Duodenal mucosa (tissue), 2 donors: Measurements from ENCODE around the gene SMAP1.

Experiments used
- H3K27ac ChIP-seq: one replicate; pipeline ENCODE4 v1.7.0; 2013; ENCODE audit warnings: low read depth, low read length
- H3K27me3 ChIP-seq, 2 donors: one replicate each; pipeline ENCODE4 v1.7.0; 2013; ENCODE audit warnings: low read length in 2 of 2, control low read depth in 1 of 2; ENCODE audit not compliant: insufficient read depth in 2 of 2, control insufficient read depth in 1 of 2
- H3K36me3 ChIP-seq, 2 donors: one replicate each; pipeline ENCODE4 v1.7.0; 2013; ENCODE audit warnings: low read length in 2 of 2, control low read depth in 1 of 2; ENCODE audit not compliant: insufficient read depth in 2 of 2, control insufficient read depth in 1 of 2
- H3K4me1 ChIP-seq, 2 donors: one replicate each; pipeline ENCODE4 v1.7.0; 2013; ENCODE audit warnings: low read length in 2 of 2, control low read depth in 1 of 2; ENCODE audit not compliant: insufficient read depth in 2 of 2, control insufficient read depth in 1 of 2
- H3K4me3 ChIP-seq, 2 donors: one replicate each; pipeline ENCODE4 v1.7.0; 2013; ENCODE audit warnings: low read length in 2 of 2, low read depth in 1 of 2
- H3K9ac ChIP-seq, 2 donors: one replicate each; pipeline ENCODE4 v1.7.0; 2013; ENCODE audit warnings: low read length in 2 of 2, low read depth in 1 of 2
- H3K9me3 ChIP-seq, 2 donors: one replicate each; pipeline ENCODE4 v1.7.0; 2013; ENCODE audit warnings: low read length in 2 of 2, control low read depth in 1 of 2; ENCODE audit not compliant: control insufficient read depth in 1 of 2

The SMAP1 gene

GRCh38 chr6:70874181-70874913 lies 206.7 kb downstream of the SMAP1 start:
- no peak overlapping the region for H3K9ac ChIP-seq
- H3K4me1 ChIP-seq: no peaks in the 10 kb centered on the region
- no peaks in the 10 kb centered on the region for H3K27me3 ChIP-seq
- peaks cover 0 to 16% of the 10 kb centered on the region in 2 donors for H3K9me3 ChIP-seq
- H3K27ac ChIP-seq: no peak overlapping the region
- no peaks in the 10 kb centered on the region for H3K36me3 ChIP-seq
- no peak overlapping the region for H3K4me3 ChIP-seq

GRCh38 chr6:70879496-70879895 lies 211.8 kb downstream of the SMAP1 start:
- Histone ChIP-seq H3K36me3 (no peaks in the 10 kb centered on the region), H3K9ac (no peak overlapping the region), H3K27ac (no peak overlapping the region), H3K4me3 (no peak overlapping the region), H3K4me1 (no peaks in the 10 kb centered on the region), H3K27me3 (no peaks in the 10 kb centered on the region), H3K9me3 (no peaks in the 10 kb centered on the region)

GRCh38 chr6:70884074-70884983 lies 216.6 kb downstream of the SMAP1 start:
- Histone ChIP-seq H3K4me1 (no peaks in the 10 kb centered on the region), H3K9ac (no peak overlapping the region), H3K27me3 (no peaks in the 10 kb centered on the region), H3K27ac (no peak overlapping the region), H3K9me3 (no peaks in the 10 kb centered on the region), H3K4me3 (no peak overlapping the region), H3K36me3 (no peaks in the 10 kb centered on the region)

- Histone ChIP-seq H3K9ac (no peak overlapping the region), H3K4me1 (no peaks in the 10 kb centered on the region), H3K4me3 (no peak overlapping the region), H3K36me3 (no peaks in the 10 kb centered on the region), H3K27me3 (no peaks in the 10 kb centered on the region), H3K9me3 (no peaks in the 10 kb centered on the region), H3K27ac (no peak overlapping the region)
These were observed 218.4 kb downstream of the SMAP1 start for GRCh38 chr6:70886071-70886470.

GRCh38 chr6:70886661-70887060 lies 219.0 kb downstream of the SMAP1 start:
- H3K4me3 ChIP-seq: no peak overlapping the region
- no peak overlapping the region for H3K27ac ChIP-seq
- no peaks in the 10 kb centered on the region for H3K36me3 ChIP-seq
- H3K9ac ChIP-seq: no peak overlapping the region
- no peaks in the 10 kb centered on the region for H3K27me3 ChIP-seq
- no peaks in the 10 kb centered on the region for H3K9me3 ChIP-seq
- no peaks in the 10 kb centered on the region for H3K4me1 ChIP-seq

GRCh38 chr6:70889270-70889669 lies 221.6 kb downstream of the SMAP1 start:
- H3K9me3 ChIP-seq: no peaks in the 10 kb centered on the region
- no peaks in the 10 kb centered on the region for H3K4me1 ChIP-seq
- no peaks in the 10 kb centered on the region for H3K36me3 ChIP-seq
- no peak overlapping the region for H3K4me3 ChIP-seq
- no peak overlapping the region for H3K9ac ChIP-seq
- H3K27ac ChIP-seq: no peak overlapping the region
- H3K27me3 ChIP-seq: no peaks in the 10 kb centered on the region

- no peaks in the 10 kb centered on the region for H3K9me3 ChIP-seq
These were observed 226.3 kb downstream of the SMAP1 start for GRCh38 chr6:70894001-70894400.

GRCh38 chr6:70900047-70900446 lies 232.4 kb downstream of the SMAP1 start:
- no peak overlapping the region for H3K9ac ChIP-seq
- no peak overlapping the region for H3K27ac ChIP-seq
- H3K36me3 ChIP-seq: no peaks in the 10 kb centered on the region
- H3K27me3 ChIP-seq: peaks cover 2 to 4% of the 10 kb centered on the region in 2 donors
- no peaks in the 10 kb centered on the region for H3K4me1 ChIP-seq
- no peaks in the 10 kb centered on the region for H3K9me3 ChIP-seq
- H3K4me3 ChIP-seq: no peak overlapping the region

More at GRCh38 chr6:70894001-70894400, 226.3 kb downstream of the SMAP1 start:
- no peaks in the 10 kb centered on the region for H3K36me3 ChIP-seq
- no peak overlapping the region for H3K9ac ChIP-seq
- H3K27me3 ChIP-seq: no peaks in the 10 kb centered on the region
- no peak overlapping the region for H3K4me3 ChIP-seq
- H3K27ac ChIP-seq: no peak overlapping the region
- no peaks in the 10 kb centered on the region for H3K4me1 ChIP-seq

- H3K27ac ChIP-seq: no peak overlapping the region
- no peaks in the 10 kb centered on the region for H3K4me1 ChIP-seq
- no peak overlapping the region for H3K4me3 ChIP-seq
- H3K27me3 ChIP-seq: peaks cover 2 to 4% of the 10 kb centered on the region in 2 donors
- no peaks in the 10 kb centered on the region for H3K36me3 ChIP-seq
- no peak overlapping the region for H3K9ac ChIP-seq
- H3K9me3 ChIP-seq: no peaks in the 10 kb centered on the region
These were observed 233.6 kb downstream of the SMAP1 start for GRCh38 chr6:70901324-70901723.
